ENCODE data around the gene CNOT1.
"Not testable (repeated sequence)": the region's sequence is repeated elsewhere in the genome, so short reads cannot be mapped to it uniquely, and the experiment has no call there.

CNOT1 gene

DNA sequence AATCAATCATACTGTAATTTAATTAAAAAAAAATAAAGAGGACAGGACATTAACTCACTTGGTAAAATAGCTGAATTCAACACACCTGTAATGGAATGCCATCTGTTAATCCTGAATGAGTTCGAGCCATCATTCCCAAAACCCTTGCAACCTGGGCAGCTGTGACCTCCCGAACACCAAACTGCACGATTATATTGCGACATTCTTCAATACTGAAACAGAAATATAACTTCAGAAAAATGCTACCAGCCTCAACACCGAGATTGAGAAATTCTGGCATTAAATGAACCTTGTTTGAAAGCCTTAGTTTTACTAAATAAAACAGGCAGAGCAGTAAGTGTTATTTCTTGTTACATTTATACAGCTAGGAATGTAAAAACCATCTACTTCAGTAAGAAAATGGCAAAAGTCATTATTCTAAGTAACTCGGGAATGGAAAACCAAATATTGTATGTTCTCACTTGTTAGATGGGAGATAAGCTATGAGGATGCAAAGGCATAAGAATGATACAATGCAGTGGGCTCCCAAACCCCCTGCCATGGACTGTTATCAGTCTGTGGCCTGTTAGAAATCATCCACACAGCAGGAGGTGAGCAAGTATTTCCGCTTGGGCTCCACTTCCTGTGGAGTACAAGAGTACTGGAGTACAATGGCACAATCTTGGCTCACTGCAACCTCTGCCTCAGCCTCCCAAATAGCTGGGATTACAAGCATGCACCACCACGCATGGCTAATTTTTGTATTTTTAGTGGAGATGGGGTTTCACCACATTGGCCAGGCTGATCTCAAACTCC lies 46.5 kb downstream of the CNOT1 start:
- no peak for DNase-seq (ENCODE audit: low read depth in 2 of 3, low spot score in 2 of 3)

GRCh38 chr16:58582133-58582532 lies 47.5 kb downstream of the CNOT1 start:
- DNase-seq (ENCODE audit: low read depth in 2 of 3, low spot score in 2 of 3), result no peak

- no peak for DNase-seq (ENCODE audit: low read depth in 2 of 3, low spot score in 2 of 3)
Measured at GRCh38 chr16:58579587-58579986, 50.0 kb downstream of the CNOT1 start.

DNA sequence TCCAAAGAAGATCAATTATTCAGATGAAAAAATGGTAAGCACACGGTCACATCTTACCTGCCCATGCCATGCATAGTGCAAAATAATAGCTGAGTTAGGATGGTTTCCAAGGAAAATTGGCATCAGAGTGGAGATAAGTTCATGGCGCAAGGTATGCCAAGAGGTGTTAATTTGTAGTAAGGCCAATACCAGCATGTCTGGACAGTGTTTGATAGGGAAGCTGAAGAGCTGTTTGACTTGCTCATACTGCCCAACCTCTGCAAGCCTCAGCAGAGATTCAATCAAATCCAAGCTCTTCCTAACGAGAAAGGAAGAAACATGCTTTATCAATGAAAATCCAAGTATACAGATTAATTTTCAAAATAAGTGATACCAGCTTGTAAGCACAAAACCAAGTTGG lies 51.0 kb downstream of the CNOT1 start:
- no peak for DNase-seq (ENCODE audit: low read depth in 2 of 3, low spot score in 2 of 3)

- DNase-seq (ENCODE audit: low read depth in 2 of 3, low spot score in 2 of 3), result no peak
Measured at GRCh38 chr16:58577141-58577540, 52.5 kb downstream of the CNOT1 start.

DNA sequence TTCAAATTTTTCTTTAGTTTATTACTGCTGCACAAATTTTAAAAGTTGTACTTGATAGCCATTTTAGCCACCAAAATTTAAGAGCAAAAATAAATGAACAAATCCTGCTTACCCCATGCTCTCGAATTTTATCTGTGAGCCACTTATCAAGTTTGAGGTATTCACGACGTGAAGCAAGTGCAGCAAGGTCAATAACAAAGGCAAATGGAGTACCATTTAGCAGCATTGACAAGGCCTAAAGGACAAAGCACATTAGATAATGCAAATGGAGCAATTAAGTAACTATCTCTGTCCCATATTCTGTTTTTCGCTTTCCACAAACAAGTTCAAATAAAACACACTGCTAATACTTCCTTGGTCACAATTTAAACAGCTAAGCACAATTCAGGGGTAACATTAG lies 54.7 kb downstream of the CNOT1 start:
- no peak for DNase-seq (ENCODE audit: low read depth in 2 of 3, low spot score in 2 of 3)

- DNase-seq (ENCODE audit: low read depth in 2 of 3, low spot score in 2 of 3), result not testable (repeated sequence)
Measured at GRCh38 chr16:58565697-58566096, 63.9 kb downstream of the CNOT1 start.

- DNase-seq (ENCODE audit: low read depth in 2 of 3, low spot score in 2 of 3), result no peak
Measured at GRCh38 chr16:58563775-58564174, 65.9 kb downstream of the CNOT1 start.

- DNase-seq (ENCODE audit: low read depth in 2 of 3, low spot score in 2 of 3), result no peak
Measured at GRCh38 chr16:58563235-58563634, 66.4 kb downstream of the CNOT1 start.

- DNase-seq (ENCODE audit: low read depth in 2 of 3, low spot score in 2 of 3), result no peak
Measured at GRCh38 chr16:58556678-58557077, 72.9 kb downstream of the CNOT1 start.

DNA sequence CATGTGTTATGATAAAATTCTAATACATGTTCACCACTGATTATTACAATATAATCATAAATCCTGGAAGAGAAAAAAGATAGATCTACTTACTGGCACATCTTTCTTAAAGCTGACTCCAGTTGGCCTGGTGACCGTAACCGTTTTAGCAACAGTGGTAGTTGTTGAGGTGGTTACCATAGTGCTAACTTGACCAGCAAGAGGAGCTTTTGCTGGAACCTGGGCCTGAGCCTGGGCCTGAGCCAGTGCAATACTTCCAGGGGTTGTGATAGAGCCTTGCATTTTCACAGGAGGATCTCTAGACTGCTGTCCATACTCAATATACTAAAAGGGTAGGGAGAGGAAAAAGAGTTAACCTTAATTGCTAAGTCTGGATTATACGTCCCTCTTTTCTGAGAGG lies 78.1 kb downstream of the CNOT1 start:
- no peak for DNase-seq (ENCODE audit: low read depth in 2 of 3, low spot score in 2 of 3)

DNA sequence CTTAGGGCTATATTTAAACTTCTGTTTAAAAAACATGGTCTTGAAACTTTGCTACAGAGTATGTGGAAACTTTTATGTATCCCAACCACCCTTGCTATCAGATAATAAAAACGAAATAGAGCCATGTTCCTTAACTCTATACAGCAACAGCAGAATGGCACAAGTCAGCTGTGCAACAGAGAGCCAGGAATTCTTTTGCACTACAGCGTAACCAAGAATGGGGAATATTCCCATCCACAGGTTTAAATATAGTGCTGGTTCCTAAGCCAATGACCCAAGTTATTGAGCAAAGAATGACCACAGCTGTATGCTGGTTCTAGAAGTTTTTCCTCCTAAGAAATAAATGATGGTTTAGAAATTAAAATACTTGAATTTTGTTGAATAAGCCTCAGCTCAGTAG lies 81.2 kb downstream of the CNOT1 start:
- no peak for DNase-seq (ENCODE audit: low read depth in 2 of 3, low spot score in 2 of 3)

DNA sequence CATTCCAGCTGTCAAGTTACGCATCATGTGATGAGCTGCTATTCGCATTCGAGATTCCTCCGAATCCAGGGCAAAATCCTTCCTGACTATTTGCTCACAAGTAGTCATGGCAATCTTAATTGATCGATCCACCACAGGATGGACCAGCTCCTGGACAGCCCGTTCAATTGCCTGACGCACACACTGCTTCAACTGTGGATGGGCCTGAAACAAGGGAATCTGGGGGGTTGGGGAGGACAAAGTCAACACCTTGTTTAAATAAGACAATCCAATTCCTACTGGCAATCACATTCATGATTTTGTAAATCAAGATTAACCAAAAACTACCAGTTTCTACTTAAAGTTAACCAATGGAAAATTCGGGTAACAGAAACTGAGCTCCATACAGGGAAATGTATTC lies 85.9 kb downstream of the CNOT1 start:
- DNase-seq (ENCODE audit: low read depth in 2 of 3, low spot score in 2 of 3), result no peak

- DNase-seq (ENCODE audit: low read depth in 2 of 3, low spot score in 2 of 3), result no peak
Measured at GRCh38 chr16:58542291-58542690, 87.3 kb downstream of the CNOT1 start.

GRCh38 chr16:58541711-58542110 lies 87.9 kb downstream of the CNOT1 start:
- no peak for DNase-seq (ENCODE audit: low read depth in 2 of 3, low spot score in 2 of 3)

GRCh38 chr16:58537124-58537906 lies 92.3 kb downstream of the CNOT1 start:
- no peak for DNase-seq (ENCODE audit: low read depth in 2 of 3, low spot score in 2 of 3)

DNA sequence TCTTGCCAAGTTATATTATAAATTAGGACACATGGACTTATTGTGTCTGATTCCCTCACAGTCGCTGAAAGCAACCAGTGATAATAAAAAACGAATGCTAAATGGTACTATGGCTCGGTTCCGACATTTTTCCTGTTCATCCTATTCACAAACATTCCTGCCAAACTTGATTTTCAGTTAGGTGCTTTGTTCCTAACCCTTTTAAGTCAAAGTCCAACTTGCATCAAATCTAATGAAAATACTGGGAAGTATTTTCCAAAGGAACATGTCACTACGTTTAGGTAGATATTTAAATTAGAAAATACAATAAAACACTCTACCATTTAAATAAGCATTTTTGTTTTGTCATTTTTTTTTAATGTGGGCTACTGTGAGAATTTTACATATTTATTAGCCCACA lies 93.3 kb downstream of the CNOT1 start:
- no peak for DNase-seq (ENCODE audit: low read depth in 2 of 3, low spot score in 2 of 3)

DNA sequence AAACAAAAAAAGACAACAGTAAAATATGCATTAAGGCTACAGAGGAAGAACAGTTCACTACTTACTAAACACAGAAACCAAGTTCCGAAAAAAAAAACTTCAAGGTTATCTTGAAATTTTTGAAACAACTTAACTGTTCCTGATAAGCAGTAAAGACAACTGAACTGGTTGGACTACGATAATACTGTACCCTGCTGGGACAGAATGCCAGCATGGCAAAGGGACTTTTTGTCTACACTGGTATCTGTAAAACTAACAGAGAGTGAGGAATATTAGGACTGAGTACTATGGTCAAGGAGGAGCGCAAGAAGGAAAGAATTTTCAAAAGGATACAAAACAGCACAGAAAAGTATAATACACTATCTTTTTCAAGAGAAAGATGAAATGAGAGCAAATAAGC lies 94.5 kb downstream of the CNOT1 start:
- no peak for DNase-seq (ENCODE audit: low read depth in 2 of 3, low spot score in 2 of 3)

- DNase-seq (ENCODE audit: low read depth in 2 of 3, low spot score in 2 of 3), result no peak
Measured at GRCh38 chr16:58533751-58534470, 95.7 kb downstream of the CNOT1 start.

DNA sequence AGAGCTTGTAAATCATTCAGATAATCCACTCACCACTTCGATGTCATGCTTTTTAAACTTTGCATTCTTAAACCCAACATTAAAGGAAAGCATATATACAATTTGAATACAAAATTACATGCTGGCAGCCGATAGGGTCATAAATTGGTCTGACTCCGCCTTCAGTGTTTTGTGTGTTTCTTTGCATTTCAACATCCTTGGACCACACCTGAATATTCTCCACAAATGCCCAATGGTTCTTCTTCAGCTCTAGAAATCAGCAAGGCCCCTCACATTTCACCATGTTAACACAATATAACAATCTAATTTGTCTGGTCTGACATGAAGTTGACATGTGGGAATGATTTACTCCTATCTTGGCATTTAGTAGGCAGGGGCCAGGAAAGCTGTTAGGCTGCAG lies 97.2 kb downstream of the CNOT1 start:
- no peak for DNase-seq (ENCODE audit: low read depth in 2 of 3, low spot score in 2 of 3)

DNA sequence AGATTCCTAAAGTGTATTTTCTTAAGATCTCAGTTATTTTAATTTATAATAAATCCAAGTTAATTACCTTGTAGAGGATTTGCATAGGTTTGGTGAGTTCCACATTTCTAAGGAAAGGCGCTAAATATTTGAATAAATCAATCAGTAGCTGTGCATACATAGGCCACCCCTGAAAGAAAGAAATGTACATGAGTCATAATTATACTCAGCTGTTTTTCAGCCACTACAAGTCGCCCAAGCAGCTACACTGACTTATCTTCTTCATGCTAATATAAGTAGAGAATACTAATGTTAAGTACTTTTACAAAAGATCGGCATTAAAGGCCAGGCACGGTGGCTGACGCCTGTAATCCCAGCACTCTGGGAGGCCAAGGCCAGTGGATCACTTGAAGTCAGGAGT lies 99.4 kb downstream of the CNOT1 start:
- no peak for DNase-seq (ENCODE audit: low read depth in 2 of 3, low spot score in 2 of 3)

- no peak for DNase-seq (ENCODE audit: low read depth in 2 of 3, low spot score in 2 of 3)
Measured at GRCh38 chr16:58519707-58520106, 109.9 kb downstream of the CNOT1 start.
